PC-3 (cell line): ENCODE data around the gene TRAF3IP3. TPM values are rescaled to one million over a fixed set of nuclear protein-coding genes. Genes with fewer than 3 reads are reported as not detected.

Experiments used
- ATAC-seq: fragments of 200-7000 bp; cut with Tn5 transposase; 2 replicates; pipeline ENCODE4 v1.9.1; 2020; ENCODE audit warnings: mild to moderate bottlenecking, moderate library complexity
- Bru-seq: library from RNA; stranded (reverse); fragments of 400-500 nt; gene quantifications from one replicate; lab custom pipeline; 2021; lab: Mats Ljungman, UMichigan
- BruChase-seq, 2 experiments: library from RNA; stranded (reverse); fragments of 400-500 nt; gene quantifications; one replicate each; lab custom pipeline; 2021; lab: Mats Ljungman, UMichigan
- BruUV-seq: library from RNA; stranded (reverse); fragments of 400-500 nt; replicated peaks from 2 replicates; lab custom pipeline; 2021; lab: Mats Ljungman, UMichigan
- CTCF ChIA-PET: fragments of 300-600 bp; sonication (Branson Sonifier 250); formaldehyde crosslinking; loops from one replicate; lab custom pipeline; 2022; ENCODE audit warnings: antibody characterized with exemption; lab: Charles Lee
- POLR2A ChIA-PET: fragments of 300-600 bp; sonication (Branson Sonifier 250); formaldehyde crosslinking; loops from one replicate; lab custom pipeline; 2022; ENCODE audit warnings: antibody characterized with exemption; ENCODE audit not compliant: unreplicated experiment; lab: Charles Lee
- DNase-seq: peaks from one replicate; pipeline ENCODE4 v3.0.0-alpha.2; 2015
- H2AFZ ChIP-seq: fragments of 300-600 bp; sonication (generic); 2 replicates; pipeline ENCODE4 v1.6.0; 2016; ENCODE audit warnings: antibody characterized with exemption, low read length
- H3F3A ChIP-seq: fragments of 300-600 bp; sonication (generic); one replicate; pipeline ENCODE4 v1.6.0; 2017; ENCODE audit warnings: antibody characterized with exemption, low read length, control low read depth, mild to moderate bottlenecking; ENCODE audit not compliant: unreplicated experiment
- H3K27ac ChIP-seq: fragments of 300-600 bp; sonication (generic); 2 replicates; pipeline ENCODE4 v1.5.1; 2016; ENCODE audit warnings: mild to moderate bottlenecking, low read length
- H3K27me3 ChIP-seq: fragments of 300-600 bp; sonication (generic); 2 replicates; pipeline ENCODE4 v1.6.1; 2016; ENCODE audit warnings: low read length, mixed read lengths
- H3K36me3 ChIP-seq: fragments of 300-600 bp; sonication (generic); 2 replicates; pipeline ENCODE4 v1.6.1; 2016; ENCODE audit warnings: low read depth, mixed run types, low read length, mixed read lengths
- H3K4me1 ChIP-seq: fragments of 300-600 bp; sonication (generic); 2 replicates; pipeline ENCODE4 v1.5.1; 2016; ENCODE audit warnings: low read length; ENCODE audit not compliant: insufficient read depth
- H3K4me2 ChIP-seq: fragments of 300-600 bp; sonication (generic); 2 replicates; pipeline ENCODE4 v1.6.0; 2016; ENCODE audit warnings: low read length
- H3K4me3 ChIP-seq: fragments of 300-600 bp; sonication (generic); 2 replicates; pipeline ENCODE4 v1.5.1; 2016; ENCODE audit warnings: mild to moderate bottlenecking, low read length, mixed read lengths
- H3K79me2 ChIP-seq: fragments of 300-600 bp; sonication (generic); 2 replicates; pipeline ENCODE4 v1.6.1; 2017; ENCODE audit warnings: low read length, mixed read lengths
- H3K9ac ChIP-seq: fragments of 300-600 bp; sonication (generic); 2 replicates; pipeline ENCODE4 v1.6.0; 2016; ENCODE audit warnings: mild to moderate bottlenecking, low read length
- H3K9me2 ChIP-seq: fragments of 300-600 bp; sonication (generic); replicated peaks from 2 replicates; pipeline ENCODE4 v1.6.1; 2016; ENCODE audit warnings: mixed run types, low read length, mixed read lengths
- H3K9me3 ChIP-seq: fragments of 300-600 bp; sonication (generic); 2 replicates; pipeline ENCODE4 v1.6.1; 2016; ENCODE audit warnings: low read length, mixed read lengths
- H4K20me1 ChIP-seq: fragments of 300-600 bp; sonication (generic); 2 replicates; pipeline ENCODE4 v1.6.1; 2016; ENCODE audit warnings: low read length, mixed read lengths
- CTCF ChIP-seq: fragments of 300-600 bp; sonication (generic); conservative IDR thresholded peaks from 2 replicates; pipeline ENCODE4 v1.5.1; 2017; ENCODE audit warnings: antibody characterized with exemption, low read depth, mild to moderate bottlenecking, low read length
- EZH2 ChIP-seq: fragments of 300-600 bp; sonication (generic); IDR thresholded peaks from one replicate; pipeline ENCODE4 v1.6.1; 2017; ENCODE audit warnings: antibody characterized with exemption, mild to moderate bottlenecking, low read length; ENCODE audit not compliant: unreplicated experiment
- EZH2phosphoT487 ChIP-seq: fragments of 300-600 bp; sonication (generic); IDR thresholded peaks from 2 replicates; pipeline ENCODE4 v1.6.1; 2018; ENCODE audit warnings: mild to moderate bottlenecking, antibody characterized with exemption, low read length, borderline replicate concordance
- intact Hi-C: fragments of 100-400 bp; cut with micrococcal nuclease; formaldehyde crosslinking; loops from 2 replicates; pipeline ENCODE4 v1.9.0; 2023
- long read RNA-seq: library from polyadenylated mRNA; unstranded; transcript quantifications from one replicate; pipeline ENCODE4 v2.0.0, GENCODE V29; 2021; ENCODE audit not compliant: unreplicated experiment
- total RNA-seq: library from RNA; depleted of rRNA; stranded (reverse); fragments of >200 nt; gene quantifications from 2 replicates; pipeline ENCODE4 v1.2.3, GENCODE V29; 2014; rRNA removed

The TRAF3IP3 gene
- not detected in 2 replicates for total RNA-seq
- percentile 8 among the genes with signal in this experiment for Bru-seq, nascent RNA
- BruChase-seq, experiment 1, labeled RNA remaining after a 6-hour chase = percentile 6 among the genes with signal in this experiment
- not detected for BruChase-seq, experiment 2, labeled RNA remaining after a 2-hour chase
- long read RNA-seq = 0 reads

- TF ChIP-seq EZH2phosphoT487 (no peak), EZH2 (no peak), CTCF (no peak)
- Histone ChIP-seq H3K27ac (no peak within 1 kb of the TSS), H4K20me1 (no peaks in the 10 kb centered on the region), H3K9me3 (no peaks in the 10 kb centered on the region), H3K27me3 (no peaks in the 10 kb centered on the region), H3K9ac (no peak within 1 kb of the TSS), H3K4me3 (no peak within 1 kb of the TSS), H3K36me3 (no peaks in the 10 kb centered on the region), H2AFZ (no peak within 1 kb of the TSS), H3K9me2 (no peaks in the 10 kb centered on the region), H3F3A (no peaks in the 10 kb centered on the region), H3K4me2 (no peak within 1 kb of the TSS), H3K4me1 (no peaks in the 10 kb centered on the region), H3K79me2 (no peaks in the 10 kb centered on the region)
- ChIA-PET POLR2A (no interaction called here), CTCF (no interaction called here)
- ATAC-seq (no peak), DNase-seq (no peak)
- intact Hi-C loops = no loop called here
- BruUV-seq = no TSS peak
These were observed at the start of gene TRAF3IP3 for GRCh38 chr1:209755926-209756614. TRAF3IP3 (plus strand) TSS chr1:209756053; CDS start chr1:209760040, 3,987 bp downstream.

- Histone ChIP-seq H3K36me3 (no peaks in the 10 kb centered on the region), H2AFZ (no peak overlapping the region), H3K79me2 (no peaks in the 10 kb centered on the region), H3K9me2 (no peaks in the 10 kb centered on the region), H3K4me1 (peaks cover 17% of the 10 kb centered on the region), H3K4me3 (no peak overlapping the region), H3K9me3 (no peaks in the 10 kb centered on the region), H4K20me1 (no peaks in the 10 kb centered on the region), H3K27ac (no peak overlapping the region), H3K4me2 (peak overlapping the region; percentile 16; the same call in 1 of the 2 replicates), H3K9ac (no peak overlapping the region), H3K27me3 (no peaks in the 10 kb centered on the region), H3F3A (no peaks in the 10 kb centered on the region)
- BruUV-seq = no TSS peak
- DNase-seq (no peak), ATAC-seq (no peak)
- CTCF ChIA-PET = no interaction called here
- POLR2A ChIA-PET = interaction anchor here (0.7 kb wide), 1 partner anchor 150 kb away, joined by 3 read pairs; no protein-coding TSS in a partner anchor
- intact Hi-C loops = no loop called here
- TF ChIP-seq EZH2 (no peak), EZH2phosphoT487 (no peak), CTCF (no peak)
These were observed 49.2 kb upstream of the TRAF3IP3 start for GRCh38 chr1:209706622-209707021.

- no peak overlapping the region for H3K9ac ChIP-seq
- no peak overlapping the region for H3K27ac ChIP-seq
- H3K4me1 ChIP-seq = peaks cover 17% of the 10 kb centered on the region
- no TSS peak for BruUV-seq
- no peaks in the 10 kb centered on the region for H3K9me2 ChIP-seq
- no peak overlapping the region for H3K4me3 ChIP-seq
- peak; percentile 64 for DNase-seq
- H2AFZ ChIP-seq = no peak overlapping the region
- H3K27me3 ChIP-seq = no peaks in the 10 kb centered on the region
- no peak for TF ChIP-seq EZH2phosphoT487
- ChIA-PET POLR2A (interaction anchor here (0.7 kb wide), 1 partner anchor 150 kb away, joined by 3 read pairs; no protein-coding TSS in a partner anchor), CTCF (no interaction called here)
- H3K36me3 ChIP-seq = no peaks in the 10 kb centered on the region
- no peaks in the 10 kb centered on the region for H3K9me3 ChIP-seq
- intact Hi-C loops = no loop called here
- no peaks in the 10 kb centered on the region for H3F3A ChIP-seq
- ATAC-seq = peak; percentile 76
- H3K4me2 ChIP-seq = peak overlapping the region; percentile 16; the same call in 1 of the 2 replicates
- no peaks in the 10 kb centered on the region for H3K79me2 ChIP-seq
- H4K20me1 ChIP-seq = no peaks in the 10 kb centered on the region
These were observed 48.5 kb upstream of the TRAF3IP3 start for GRCh38 chr1:209707308-209707707.
